ENCODE data around the gene FCMR. TPM values are rescaled to one million over a fixed set of nuclear protein-coding genes. Genes with fewer than 3 reads are reported as not detected.

FCMR gene
- total and polyA plus RNA-seq, 4 donors, result 0.70 to 3.6 (median 1.7) TPM

GRCh38 chr1:206867239-206867638 is 54.5 kb downstream of the FCMR start (continued):
- no peak for TF ChIP-seq HNF4G (IDR thresholded peaks at IDR 0.05)

DNA sequence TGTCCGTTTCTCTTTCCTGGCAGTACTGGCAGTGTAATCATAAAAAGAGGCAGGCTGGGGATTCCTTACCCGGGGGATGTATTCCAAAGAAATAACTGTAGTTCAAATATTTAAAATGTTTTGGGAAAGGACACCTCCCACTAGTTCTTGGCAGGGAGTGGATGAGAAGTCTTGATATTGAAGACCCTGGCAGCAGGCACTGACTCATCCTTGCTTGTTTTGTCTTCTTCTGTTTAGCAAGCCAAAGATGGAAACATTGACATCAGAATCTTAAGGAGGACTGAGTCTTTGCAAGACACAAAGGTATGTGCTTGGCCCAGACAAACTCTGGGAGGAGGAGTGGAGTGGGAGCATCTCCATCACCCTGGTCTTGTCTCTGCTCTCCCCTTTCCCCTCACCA is 55.7 kb downstream of the FCMR start:
- no peak overlapping the region for H3K4me3 ChIP-seq (ENCODE audit: low read depth in 1 of 3, low read length in 3 of 3)
- DNase-seq (ENCODE audit: low spot score), result no peak
- no peaks in the 10 kb centered on the region for H3K27me3 ChIP-seq (ENCODE audit: control insufficient read depth in 4 of 4, insufficient read depth in 4 of 4, low read length in 3 of 4)
- no peak overlapping the region for H3K9ac ChIP-seq (ENCODE audit: low read depth in 1 of 2, low read length in 2 of 2)
- H3K4me1 ChIP-seq (ENCODE audit: control insufficient read depth in 4 of 4, insufficient read depth in 4 of 4, low read length in 3 of 4), result peaks cover 0 to 8% (median 3%) of the 10 kb centered on the region in 4 donors
- H3K9me3 ChIP-seq (ENCODE audit: control insufficient read depth in 4 of 4, low read length in 3 of 4), result no peaks in the 10 kb centered on the region
- H3K36me3 ChIP-seq (ENCODE audit: control insufficient read depth in 4 of 4, insufficient read depth in 3 of 4, low read depth in 1 of 4, low read length in 3 of 4), result no peaks in the 10 kb centered on the region
- TF ChIP-seq NR2F2 (IDR thresholded peaks at IDR 0.05), result no peak
- no peak for TF ChIP-seq FOXA1 (IDR thresholded peaks at IDR 0.05)
- no peak for TF ChIP-seq REST (IDR thresholded peaks at IDR 0.05)
- no peak for TF ChIP-seq TAF1 (conservative IDR thresholded peaks at IDR 0.05)
- no peak for TF ChIP-seq GABPA (IDR thresholded peaks at IDR 0.05 in 1 of 2, conservative IDR thresholded peaks at IDR 0.05 in 1 of 2)
- TF ChIP-seq RAD21 (IDR thresholded peaks at IDR 0.05), result no peak
- H3K27ac ChIP-seq (ENCODE audit: low read depth in 1 of 2, low read length in 2 of 2), result no peak overlapping the region
- 79% methylated on average over 2 of the region's 2 CpGs for WGBS

- Histone ChIP-seq H3K9me3 (ENCODE audit: control insufficient read depth in 4 of 4, low read length in 3 of 4) (no peaks in the 10 kb centered on the region), H3K9ac (ENCODE audit: low read depth in 1 of 2, low read length in 2 of 2) (no peak within 1 kb of the TSS), H3K27ac (ENCODE audit: low read depth in 1 of 2, low read length in 2 of 2) (peak within 1 kb of the TSS in 1 of 2 donors; percentile 43), H3K27me3 (ENCODE audit: control insufficient read depth in 4 of 4, insufficient read depth in 4 of 4, low read length in 3 of 4) (peaks cover 0 to 2% (median 0%) of the 10 kb centered on the region in 4 donors), H3K36me3 (ENCODE audit: control insufficient read depth in 4 of 4, insufficient read depth in 3 of 4, low read depth in 1 of 4, low read length in 3 of 4) (no peaks in the 10 kb centered on the region), H3K4me3 (ENCODE audit: low read depth in 1 of 3, low read length in 3 of 3) (no peak within 1 kb of the TSS), H3K4me1 (ENCODE audit: control insufficient read depth in 4 of 4, insufficient read depth in 4 of 4, low read length in 3 of 4) (peaks cover 0 to 8% (median 3%) of the 10 kb centered on the region in 4 donors)
- peak; percentile 46 for TF ChIP-seq SP1 (IDR thresholded peaks at IDR 0.05)
- peak; percentile 18 to 36 for TF ChIP-seq HNF4A (conservative IDR thresholded peaks at IDR 0.05)
- peak; percentile 95 for TF ChIP-seq CTCF (IDR thresholded peaks at IDR 0.05; ENCODE audit: low read depth, low read length, missing input control)
- TF ChIP-seq FOXA1 (IDR thresholded peaks at IDR 0.05), result no peak
- TF ChIP-seq GABPA (IDR thresholded peaks at IDR 0.05 in 1 of 2, conservative IDR thresholded peaks at IDR 0.05 in 1 of 2), result no peak
- no peak for TF ChIP-seq REST (IDR thresholded peaks at IDR 0.05)
- peak in 1 of 2 donors; percentile 16 for TF ChIP-seq JUND (IDR thresholded peaks at IDR 0.05)
- no peak for TF ChIP-seq TAF1 (conservative IDR thresholded peaks at IDR 0.05)
- TF ChIP-seq, protein P1, sequence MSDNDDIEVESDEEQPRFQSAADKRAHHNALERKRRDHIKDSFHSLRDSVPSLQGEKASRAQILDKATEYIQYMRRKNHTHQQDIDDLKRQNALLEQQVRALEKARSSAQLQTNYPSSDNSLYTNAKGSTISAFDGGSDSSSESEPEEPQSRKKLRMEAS (IDR thresholded peaks at IDR 0.05), result no peak
- TF ChIP-seq HNF4G (IDR thresholded peaks at IDR 0.05), result no peak
- TF ChIP-seq RXRA (IDR thresholded peaks at IDR 0.05), result peak; percentile 77 to 83
- no peak for TF ChIP-seq ZBTB33 (IDR thresholded peaks at IDR 0.05)
- no peak for TF ChIP-seq YY1 (IDR thresholded peaks at IDR 0.05)
- no peak for TF ChIP-seq NR2F2 (IDR thresholded peaks at IDR 0.05)
- no peak for TF ChIP-seq FOXA2 (IDR thresholded peaks at IDR 0.05)
- TF ChIP-seq, protein P2, sequence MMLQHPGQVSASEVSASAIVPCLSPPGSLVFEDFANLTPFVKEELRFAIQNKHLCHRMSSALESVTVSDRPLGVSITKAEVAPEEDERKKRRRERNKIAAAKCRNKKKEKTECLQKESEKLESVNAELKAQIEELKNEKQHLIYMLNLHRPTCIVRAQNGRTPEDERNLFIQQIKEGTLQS (IDR thresholded peaks at IDR 0.05), result no peak
- TF ChIP-seq RAD21 (IDR thresholded peaks at IDR 0.05), result peak; percentile 86 to 93
- no peak for TF ChIP-seq EGR1 (IDR thresholded peaks at IDR 0.05; ENCODE audit: low read depth in 2 of 2)
- DNase-seq (ENCODE audit: low spot score), result peak; percentile 77
- 49% methylated on average over 19 of the region's 19 CpGs for WGBS
Observed at GRCh38 chr1:206864939-206865671, 56.6 kb downstream of the FCMR start, which contains the start of gene IL20. TSS of gene IL20 (plus strand) at chr1:206865623. CDS start at chr1:206865853, 230 bp downstream.

All from liver (tissue), 9 donors.